GM10266 (cell line): ENCODE measurements around the gene EPB41.

Source experiments
- DNase-seq: peaks from one replicate; pipeline ENCODE4 v3.0.0; 2012; ENCODE audit errors: extremely low spot score
- TF ChIP-seq, protein P1 (sequence below): IDR thresholded peaks from 2 replicates; pipeline ENCODE4 v1.5.1; 2012; ENCODE audit warnings: mild to moderate bottlenecking, low read depth; ENCODE audit not compliant: control insufficient read depth, insufficient read depth; ENCODE audit errors: missing control alignments

Gene EPB41

GRCh38 chr1:28899267-28899666 is 15.1 kb upstream of the EPB41 start:
- TF ChIP-seq, protein P1, sequence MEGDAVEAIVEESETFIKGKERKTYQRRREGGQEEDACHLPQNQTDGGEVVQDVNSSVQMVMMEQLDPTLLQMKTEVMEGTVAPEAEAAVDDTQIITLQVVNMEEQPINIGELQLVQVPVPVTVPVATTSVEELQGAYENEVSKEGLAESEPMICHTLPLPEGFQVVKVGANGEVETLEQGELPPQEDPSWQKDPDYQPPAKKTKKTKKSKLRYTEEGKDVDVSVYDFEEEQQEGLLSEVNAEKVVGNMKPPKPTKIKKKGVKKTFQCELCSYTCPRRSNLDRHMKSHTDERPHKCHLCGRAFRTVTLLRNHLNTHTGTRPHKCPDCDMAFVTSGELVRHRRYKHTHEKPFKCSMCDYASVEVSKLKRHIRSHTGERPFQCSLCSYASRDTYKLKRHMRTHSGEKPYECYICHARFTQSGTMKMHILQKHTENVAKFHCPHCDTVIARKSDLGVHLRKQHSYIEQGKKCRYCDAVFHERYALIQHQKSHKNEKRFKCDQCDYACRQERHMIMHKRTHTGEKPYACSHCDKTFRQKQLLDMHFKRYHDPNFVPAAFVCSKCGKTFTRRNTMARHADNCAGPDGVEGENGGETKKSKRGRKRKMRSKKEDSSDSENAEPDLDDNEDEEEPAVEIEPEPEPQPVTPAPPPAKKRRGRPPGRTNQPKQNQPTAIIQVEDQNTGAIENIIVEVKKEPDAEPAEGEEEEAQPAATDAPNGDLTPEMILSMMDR = no peak
- DNase-seq = no peak

DNA sequence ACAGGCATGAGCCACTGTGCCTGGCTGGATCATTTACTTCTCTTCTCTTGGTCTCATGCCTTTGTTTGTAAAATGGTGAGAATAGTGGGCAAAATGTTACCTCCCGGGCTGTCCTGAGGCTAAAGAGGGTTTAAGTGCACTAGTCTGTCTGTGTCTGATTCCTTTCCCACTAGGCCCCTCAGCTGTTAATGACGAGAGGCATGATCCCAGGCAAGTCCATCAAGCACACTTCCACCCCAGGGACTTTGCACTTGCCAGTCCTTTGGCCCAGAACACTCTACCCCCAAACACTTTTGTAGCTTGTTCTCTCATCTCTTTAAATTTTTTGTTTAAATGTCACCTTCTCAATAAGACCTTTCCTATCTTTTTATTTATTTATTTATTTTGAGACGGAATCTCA is 13.8 kb upstream of the EPB41 start:
- no peak for DNase-seq
- TF ChIP-seq, protein P1 = no peak

DNA sequence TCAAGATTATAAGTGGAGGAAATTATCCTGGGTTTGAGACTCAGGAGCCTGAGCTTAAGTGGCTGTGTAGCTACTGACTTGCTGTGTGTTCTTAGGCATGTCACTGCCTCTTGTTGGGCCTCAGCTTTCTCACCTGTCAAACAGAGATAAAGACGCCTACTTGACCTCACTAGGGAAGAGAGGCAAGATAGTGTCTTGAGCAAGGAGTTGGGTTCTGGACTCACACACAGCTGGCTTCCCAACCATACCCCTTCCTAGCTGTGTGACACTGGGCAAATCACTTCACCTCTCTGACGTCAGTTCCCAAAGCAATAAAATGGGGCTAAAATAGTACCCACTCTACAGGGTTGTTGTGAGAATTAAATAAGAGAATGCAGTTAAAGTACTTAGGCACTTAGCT is 11.6 kb upstream of the EPB41 start:
- TF ChIP-seq, protein P1 = no peak
- DNase-seq = no peak

- no peak for DNase-seq
- TF ChIP-seq, protein P1 = no peak
Measured at GRCh38 chr1:28905921-28906666, 8.3 kb upstream of the EPB41 start.

DNA sequence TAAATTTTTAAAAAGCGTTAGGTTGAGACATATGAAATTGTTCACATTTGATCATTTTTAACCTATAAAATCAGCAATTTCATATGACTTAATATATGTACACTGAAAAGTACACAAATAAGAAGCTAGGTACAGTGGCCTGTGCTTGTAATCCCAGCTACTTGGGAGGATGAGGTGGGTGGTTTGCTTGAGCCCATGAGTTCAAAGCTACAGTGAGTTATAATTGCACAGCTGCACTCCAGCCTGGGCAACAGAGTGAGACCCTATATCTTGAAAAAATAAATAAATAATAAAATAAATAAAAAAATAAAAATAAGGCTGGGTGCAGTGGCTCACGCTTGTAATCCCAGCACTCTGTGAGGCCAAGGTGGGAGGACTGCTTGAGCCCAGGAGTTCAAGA is 5.2 kb upstream of the EPB41 start:
- TF ChIP-seq, protein P1 = no peak
- DNase-seq = no peak

GRCh38 chr1:28910379-28911115 is 3.8 kb upstream of the EPB41 start:
- TF ChIP-seq, protein P1 = no peak

GRCh38 chr1:28913786-28914227 is 562 bp upstream of the EPB41 start:
- DNase-seq = no peak
- TF ChIP-seq, protein P1 = no peak

More at GRCh38 chr1:28910379-28911115, 3.8 kb upstream of the EPB41 start:
- no peak for DNase-seq
